Measurements from ENCODE around the gene MCM6. TPM values are rescaled to one million over a fixed set of nuclear protein-coding genes. Genes with fewer than 3 reads are reported as not detected.
A peak's percentile ranks its signal among the peaks of the same experiment; 100 is the strongest.
"Not testable (repeated sequence)": the region's sequence is repeated elsewhere in the genome, so short reads cannot be mapped to it uniquely, and the experiment has no call there.

MCM6 gene
- total RNA-seq = 24.0 TPM

DNA sequence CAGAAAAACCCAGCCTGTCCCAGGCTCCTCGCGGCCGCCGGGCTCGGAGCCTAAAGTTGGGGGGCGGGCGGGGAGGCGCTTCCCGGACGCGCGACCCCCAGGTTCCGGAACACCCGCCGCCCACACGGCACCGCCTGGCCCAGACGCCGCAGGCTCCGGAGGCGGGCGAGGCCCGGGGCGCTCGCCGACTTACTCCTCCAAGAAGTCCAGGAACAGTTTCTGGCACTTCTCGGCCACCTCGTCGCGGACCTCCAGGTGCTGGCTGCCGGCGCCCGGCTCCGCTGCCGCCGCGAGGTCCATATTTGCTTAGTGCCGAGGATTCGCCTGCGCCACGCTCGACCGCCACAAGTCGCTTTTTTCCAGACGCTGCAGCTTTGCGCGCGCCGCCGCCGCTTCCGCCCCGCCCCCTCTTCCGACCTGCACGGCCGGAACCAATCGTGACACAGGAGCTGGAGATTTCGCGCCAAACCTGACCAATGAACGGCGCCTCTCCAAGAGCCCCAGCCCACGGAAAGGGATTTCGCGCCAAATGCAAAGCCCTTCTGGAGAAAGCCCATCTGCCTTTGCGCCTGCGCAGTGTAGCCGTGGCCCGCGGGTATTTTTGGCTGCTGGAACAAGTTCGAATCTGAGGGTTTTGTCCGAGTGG, at the start of gene MCM6:
Gene MCM6 (minus strand): TSS at position 378 of the 646 bp plus-strand sequence. CDS start 78 bp downstream, at position 300.
- peak; percentile 94 to 100 (median 99) for DNase-seq (ENCODE audit: low read depth in 2 of 3, low spot score in 2 of 3)

DNA sequence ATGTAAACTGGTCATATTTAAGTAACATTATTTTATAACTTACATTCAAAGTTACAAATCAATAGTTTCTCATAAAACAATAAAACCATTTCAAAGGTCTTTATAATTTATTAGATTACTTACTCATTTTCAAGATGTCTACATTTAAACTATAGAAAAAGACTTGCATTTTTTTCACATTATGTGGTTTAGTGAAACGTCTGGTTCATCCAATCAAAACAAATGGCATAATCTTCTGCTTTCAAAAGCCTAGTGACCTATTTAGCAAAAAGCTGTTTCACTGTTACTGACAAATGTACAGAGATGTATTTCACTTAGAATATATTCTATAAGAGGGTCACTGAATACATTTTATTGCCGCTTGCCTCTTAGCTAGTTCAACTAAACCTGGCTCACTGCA, 49.3 kb upstream of the MCM6 start:
- no peak for DNase-seq (ENCODE audit: low read depth in 2 of 3, low spot score in 2 of 3)

- peak; percentile 23 to 78 (median 43) for DNase-seq (ENCODE audit: low read depth in 2 of 3, low spot score in 2 of 3)
These were observed 40.0 kb upstream of the MCM6 start for GRCh38 chr2:135916207-135916606.

- no peak for DNase-seq (ENCODE audit: low read depth in 2 of 3, low spot score in 2 of 3)
These were observed 38.2 kb upstream of the MCM6 start for GRCh38 chr2:135914485-135914884.

DNA sequence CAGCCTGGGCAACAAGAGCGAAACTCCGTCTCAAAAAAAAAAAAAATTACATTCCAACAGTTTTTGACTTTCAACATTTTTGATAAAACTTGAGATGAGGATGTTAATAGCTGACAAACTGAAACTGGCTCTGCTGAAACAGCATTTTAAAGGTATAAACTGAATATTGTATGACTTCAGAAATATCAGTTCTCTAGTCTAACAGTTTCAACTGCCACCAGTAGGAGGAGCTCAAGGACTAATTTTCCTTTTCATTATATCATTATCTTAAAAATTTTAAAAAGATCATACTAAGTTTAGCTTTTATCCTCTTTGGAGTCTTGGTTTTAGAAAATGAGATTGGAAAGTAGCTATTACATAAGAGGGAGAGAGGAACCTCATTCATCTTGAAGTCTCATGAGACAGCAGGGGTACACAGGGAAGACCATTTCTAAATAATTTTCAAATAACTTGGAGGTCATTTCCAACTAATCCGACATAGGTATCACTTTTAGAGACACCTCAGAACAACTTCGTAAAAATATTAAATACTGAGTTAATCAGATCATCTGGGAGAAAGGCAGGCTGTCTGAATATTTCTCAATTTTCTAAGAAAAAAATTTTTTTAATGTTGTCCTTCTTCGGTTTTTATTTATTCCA, 37.6 kb upstream of the MCM6 start:
- DNase-seq (ENCODE audit: low read depth in 2 of 3, low spot score in 2 of 3) = peak; percentile 51 to 84 (median 54)

GRCh38 chr2:135909976-135910375, 33.7 kb upstream of the MCM6 start:
- no peak for DNase-seq (ENCODE audit: low read depth in 2 of 3, low spot score in 2 of 3)

- no peak for DNase-seq (ENCODE audit: low read depth in 2 of 3, low spot score in 2 of 3)
These were observed 29.4 kb upstream of the MCM6 start for GRCh38 chr2:135905679-135906078.

DNA sequence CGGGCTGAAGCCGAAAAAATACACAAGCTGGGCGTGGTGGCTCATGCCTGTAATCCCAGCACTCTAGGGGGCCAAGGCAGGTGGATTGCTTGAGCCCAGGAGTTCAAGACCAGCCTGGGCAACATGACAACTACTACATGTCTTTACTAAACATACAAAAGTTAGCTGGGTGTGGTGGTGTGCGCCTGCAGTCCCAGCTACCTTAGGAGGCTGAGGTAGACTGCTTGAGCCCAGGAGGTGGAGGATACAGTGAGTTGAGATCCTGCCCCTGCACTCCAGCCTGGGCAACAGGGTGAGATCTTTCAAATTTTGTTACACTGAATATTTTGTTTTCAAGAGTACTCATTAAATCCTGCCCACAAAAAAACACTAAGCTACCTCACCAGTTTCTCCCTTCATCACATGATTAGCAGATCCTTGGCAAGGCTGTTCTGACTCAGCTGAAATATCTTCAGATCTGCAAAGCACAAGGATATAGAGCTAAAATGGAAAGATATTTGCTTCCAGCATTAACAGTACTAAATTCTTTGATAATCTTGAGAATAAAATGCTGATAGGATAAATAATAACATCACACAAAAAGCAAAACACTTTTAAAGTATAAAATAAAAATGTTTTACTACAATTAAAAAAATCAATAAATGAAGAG, 28.2 kb upstream of the MCM6 start:
- DNase-seq (ENCODE audit: low read depth in 2 of 3, low spot score in 2 of 3) = peak in 1 of 3 donors; percentile 12

DNA sequence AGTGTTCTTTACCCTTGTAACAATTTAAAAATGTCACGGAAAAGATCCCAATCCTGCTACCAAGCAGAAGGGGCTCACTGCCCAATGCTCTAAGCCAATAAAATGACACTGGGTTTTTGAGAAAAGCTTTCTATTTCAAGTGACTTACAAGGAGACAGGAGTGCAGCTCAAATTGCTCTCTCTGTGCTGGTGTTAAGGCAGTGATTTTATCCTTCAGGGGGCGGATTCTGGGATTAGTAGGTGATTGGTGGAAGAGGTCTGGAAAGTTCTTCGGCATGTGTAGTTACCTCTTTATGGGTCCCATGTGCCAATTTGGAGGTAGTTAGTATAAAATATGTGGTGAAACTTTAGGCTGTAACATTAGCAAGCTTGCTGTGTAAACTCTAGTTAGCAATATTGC, 27.4 kb upstream of the MCM6 start:
- DNase-seq (ENCODE audit: low read depth in 2 of 3, low spot score in 2 of 3) = no peak

GRCh38 chr2:135899567-135899966, 23.3 kb upstream of the MCM6 start:
- DNase-seq (ENCODE audit: low read depth in 2 of 3, low spot score in 2 of 3) = no peak

GRCh38 chr2:135898234-135898786, 22.1 kb upstream of the MCM6 start:
- DNase-seq (ENCODE audit: low read depth in 2 of 3, low spot score in 2 of 3) = no peak

DNA sequence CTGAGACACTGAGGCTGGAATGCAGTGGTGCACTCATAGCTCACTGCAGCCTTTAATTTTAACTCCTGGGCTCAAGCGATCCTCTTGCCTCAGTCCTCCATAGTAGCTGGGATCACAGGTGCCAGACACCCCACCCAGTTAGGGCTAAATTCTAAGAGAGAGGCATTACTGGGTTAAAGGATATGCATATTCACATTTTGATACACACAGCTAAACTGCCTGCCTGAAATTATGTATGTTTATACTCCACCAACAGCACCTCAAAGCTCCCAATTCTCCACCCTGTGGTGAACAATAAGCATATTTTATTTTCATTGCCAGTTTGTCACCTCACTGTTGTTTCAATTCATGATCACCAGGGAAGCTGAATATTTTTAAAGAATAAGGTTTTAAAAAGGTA, 18.7 kb upstream of the MCM6 start:
- DNase-seq (ENCODE audit: low read depth in 2 of 3, low spot score in 2 of 3) = no peak

- no peak for DNase-seq (ENCODE audit: low read depth in 2 of 3, low spot score in 2 of 3)
These were observed 17.1 kb upstream of the MCM6 start for GRCh38 chr2:135893374-135893794.

DNA sequence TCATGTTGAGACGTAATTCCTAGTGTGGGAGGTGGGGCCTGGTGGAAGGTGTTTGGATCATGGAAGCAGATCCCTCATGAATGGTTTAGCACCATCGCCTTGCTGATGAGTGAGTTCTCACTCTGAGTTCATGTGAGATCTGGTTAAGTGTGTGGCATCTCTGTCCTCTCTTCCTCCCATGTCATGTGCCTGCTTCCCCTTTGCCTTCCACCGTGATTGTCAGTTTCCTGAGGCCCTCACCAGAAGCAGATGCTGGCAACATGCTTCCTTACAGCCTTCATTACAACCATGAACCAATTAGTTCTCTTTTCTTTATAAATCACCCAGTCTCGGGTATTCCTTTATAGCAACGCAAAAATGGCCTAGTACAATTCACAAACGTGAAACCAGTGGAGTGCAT, 14.6 kb upstream of the MCM6 start:
- DNase-seq (ENCODE audit: low read depth in 2 of 3, low spot score in 2 of 3) = peak in 2 of 3 donors; percentile 41 to 85

GRCh38 chr2:135890149-135890548, 13.9 kb upstream of the MCM6 start:
- no peak for DNase-seq (ENCODE audit: low read depth in 2 of 3, low spot score in 2 of 3)

DNA sequence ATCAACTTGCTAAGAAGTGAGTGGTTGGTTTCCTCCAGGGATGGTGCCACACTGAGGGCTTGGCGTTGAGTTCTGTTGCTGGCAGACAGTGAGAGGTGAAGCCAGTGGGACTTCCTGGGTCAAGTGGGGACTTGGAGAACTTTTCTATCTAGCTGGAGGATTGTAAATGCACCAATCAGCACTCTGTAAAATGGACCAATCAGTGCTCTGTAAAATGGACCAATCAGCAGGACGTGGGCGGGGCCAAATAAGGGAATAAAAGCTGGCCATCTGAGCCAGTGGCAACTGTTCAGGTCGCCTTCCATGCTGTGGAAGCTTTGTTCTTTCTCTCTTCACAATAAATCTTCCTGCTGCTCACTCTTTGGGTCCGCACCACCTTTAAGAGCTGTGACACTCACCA, 12.3 kb upstream of the MCM6 start:
- DNase-seq (ENCODE audit: low read depth in 2 of 3, low spot score in 2 of 3) = not testable (repeated sequence)

- no peak for DNase-seq (ENCODE audit: low read depth in 2 of 3, low spot score in 2 of 3)
These were observed 9.5 kb upstream of the MCM6 start for GRCh38 chr2:135885709-135886108.

GRCh38 chr2:135882415-135882814, 6.2 kb upstream of the MCM6 start:
- no peak for DNase-seq (ENCODE audit: low read depth in 2 of 3, low spot score in 2 of 3)

DNA sequence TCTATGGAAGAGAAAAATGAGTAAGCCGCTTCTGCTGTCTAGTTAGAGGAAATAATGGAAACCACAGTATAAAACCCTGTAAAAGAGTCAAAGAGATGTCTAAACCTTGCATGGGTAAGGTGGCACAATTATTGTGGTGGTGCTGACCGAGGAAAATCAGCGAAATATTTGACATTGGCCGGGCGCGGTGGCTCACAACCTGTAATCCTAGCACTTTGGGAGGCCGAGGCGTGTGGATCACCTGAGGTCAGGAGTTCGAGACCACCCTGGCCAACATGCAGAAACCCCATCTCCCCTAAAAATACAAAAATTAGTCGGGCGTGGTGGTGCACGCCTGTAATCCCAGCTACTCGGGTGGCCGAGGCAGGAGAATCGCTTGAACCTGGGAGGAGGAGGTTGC, 527 bp upstream of the MCM6 start:
- DNase-seq (ENCODE audit: low read depth in 2 of 3, low spot score in 2 of 3) = not testable (repeated sequence)

DNA sequence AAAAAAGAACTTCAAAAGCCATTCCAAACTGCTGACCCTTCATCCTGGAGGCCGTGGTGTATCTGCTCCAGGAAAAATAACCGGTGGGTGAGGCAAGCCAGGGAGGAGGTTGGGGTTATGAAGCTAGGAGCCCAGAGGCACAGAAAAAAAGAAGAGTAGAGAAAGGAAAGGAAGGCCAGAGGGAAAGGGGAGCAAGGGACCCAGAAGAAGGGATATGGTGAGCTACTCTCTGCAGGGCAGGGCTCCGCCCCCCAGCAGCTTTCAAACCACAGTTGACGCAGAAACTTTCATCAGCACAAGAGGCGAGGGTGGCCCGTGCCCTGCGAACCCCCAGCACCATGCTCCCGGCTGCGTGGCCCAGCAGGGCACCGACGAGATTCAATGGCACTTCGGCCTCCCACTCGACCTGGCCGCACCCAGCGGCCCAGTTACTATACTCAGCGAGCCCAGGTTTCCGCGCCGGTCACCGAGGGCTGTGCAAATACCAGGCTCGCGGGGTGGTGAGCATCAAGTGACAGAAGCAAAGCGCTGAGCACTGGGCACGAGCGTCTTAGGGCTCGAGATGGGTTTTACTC, 665 bp downstream of the MCM6 start:
- peak; percentile 54 to 70 (median 62) for DNase-seq (ENCODE audit: low read depth in 2 of 3, low spot score in 2 of 3)

DNA sequence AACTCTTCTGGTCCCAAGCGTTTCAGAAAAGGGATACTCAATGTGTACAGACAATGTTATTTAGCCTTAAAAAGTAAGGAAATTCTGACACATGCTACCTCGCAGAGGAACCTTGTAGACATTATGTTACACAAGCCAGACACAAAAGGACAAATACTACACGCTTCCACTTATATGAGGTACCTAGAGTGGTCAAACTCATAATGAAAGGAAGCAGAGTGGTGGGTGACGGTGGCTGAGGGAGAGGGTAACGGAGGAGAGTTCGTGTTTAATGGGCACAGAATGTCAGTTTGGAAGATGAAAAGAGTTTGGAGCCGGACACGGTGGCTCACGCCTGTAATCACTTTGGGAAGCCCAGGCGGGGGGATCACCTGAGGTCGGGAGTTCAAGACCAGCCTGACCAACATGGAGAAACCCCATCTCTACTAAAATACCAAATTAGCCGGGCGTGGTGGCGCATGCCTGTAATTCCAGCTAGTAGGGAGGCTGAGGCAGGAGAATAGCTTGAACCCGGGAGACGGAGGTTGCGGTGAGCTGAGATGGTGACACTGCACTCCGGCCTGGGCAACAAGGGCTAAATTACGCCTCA, 1.4 kb downstream of the MCM6 start:
- no peak for DNase-seq (ENCODE audit: low read depth in 2 of 3, low spot score in 2 of 3)

Measured in hematopoietic multipotent progenitor cell (in vitro differentiated cells).